ENCODE data around the gene HNMT.
"Not testable (repeated sequence)": the region's sequence is repeated elsewhere in the genome, so short reads cannot be mapped to it uniquely, and the experiment has no call there.

HNMT gene

GRCh38 chr2:138040616-138041015, 76.3 kb downstream of the HNMT start:
- no peak for DNase-seq (ENCODE audit: low read depth in 3 of 3, low spot score in 1 of 3)

GRCh38 chr2:138042311-138042710, 78.0 kb downstream of the HNMT start:
- DNase-seq (ENCODE audit: low read depth in 3 of 3, low spot score in 1 of 3): no peak

GRCh38 chr2:138043588-138043987, 79.3 kb downstream of the HNMT start:
- not testable (repeated sequence) for DNase-seq (ENCODE audit: low read depth in 3 of 3, low spot score in 1 of 3)

DNA sequence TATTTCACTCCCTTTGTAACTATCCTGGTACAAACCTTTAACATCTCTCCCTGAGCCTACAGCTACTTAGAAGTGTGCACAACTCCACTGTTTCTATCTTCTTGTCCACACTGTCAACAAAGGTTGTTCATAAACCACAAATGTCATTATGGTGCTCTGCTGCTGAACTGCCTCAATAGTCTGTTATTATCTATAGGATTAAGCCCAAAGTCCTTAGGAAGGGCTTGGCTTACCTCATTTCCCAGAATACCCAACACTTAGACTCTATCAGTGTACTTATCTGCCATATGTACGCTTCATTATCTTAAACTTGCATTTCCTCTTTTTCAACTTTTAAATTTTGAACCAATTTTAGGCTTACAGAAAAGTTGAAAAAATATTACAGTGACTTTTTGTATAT, 94.2 kb downstream of the HNMT start:
- DNase-seq (ENCODE audit: low read depth in 3 of 3, low spot score in 1 of 3): no peak

- no peak for DNase-seq (ENCODE audit: low read depth in 3 of 3, low spot score in 1 of 3)
Observed at GRCh38 chr2:138059487-138060300, 95.4 kb downstream of the HNMT start.

DNA sequence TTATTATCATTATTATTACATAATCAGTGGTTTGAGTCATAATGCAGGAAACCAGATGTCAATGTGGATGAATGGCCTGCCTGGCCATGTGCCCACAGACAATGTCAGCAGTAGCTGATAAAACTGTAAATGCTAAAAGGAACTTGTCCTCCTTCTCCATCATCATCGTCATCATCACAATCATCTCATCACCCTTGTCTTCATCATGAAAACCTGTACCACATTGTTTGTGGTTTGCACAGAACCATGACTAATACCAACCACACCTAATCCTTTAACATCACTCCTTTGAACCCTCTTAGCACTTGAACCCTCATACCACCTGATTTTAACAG, 96.0 kb downstream of the HNMT start:
- DNase-seq (ENCODE audit: low read depth in 3 of 3, low spot score in 1 of 3): no peak

- no peak for DNase-seq (ENCODE audit: low read depth in 3 of 3, low spot score in 1 of 3)
Observed at GRCh38 chr2:138061961-138062360, 97.7 kb downstream of the HNMT start.

DNA sequence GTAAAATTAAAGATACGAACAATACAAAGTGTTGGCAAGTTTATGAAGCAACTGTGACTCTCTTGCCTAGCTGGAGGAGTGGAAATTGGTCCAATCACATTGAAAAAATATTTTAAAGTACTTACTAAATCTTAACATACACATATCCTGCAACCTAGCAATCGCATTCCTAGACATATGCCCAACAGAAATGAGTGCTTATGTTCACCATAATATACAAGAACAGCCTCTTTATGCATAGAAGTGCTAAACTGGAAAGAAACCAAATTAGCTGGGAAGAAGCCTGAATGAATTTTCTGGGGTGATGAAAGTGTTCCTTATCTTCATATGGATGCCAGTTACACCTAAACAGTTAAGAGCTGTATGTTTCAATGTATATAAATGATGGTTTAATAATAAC, 98.9 kb downstream of the HNMT start:
- no peak for DNase-seq (ENCODE audit: low read depth in 3 of 3, low spot score in 1 of 3)

Measured in stimulated activated CD4-positive, alpha-beta T cell treated with anti-CD3 and anti-CD28 coated beads, TNF-alpha, amount 100 ng/mL, for 1 hour (primary cell).